ENCODE measurements around the gene CMTR1.

- TF ChIP-seq, protein P1, sequence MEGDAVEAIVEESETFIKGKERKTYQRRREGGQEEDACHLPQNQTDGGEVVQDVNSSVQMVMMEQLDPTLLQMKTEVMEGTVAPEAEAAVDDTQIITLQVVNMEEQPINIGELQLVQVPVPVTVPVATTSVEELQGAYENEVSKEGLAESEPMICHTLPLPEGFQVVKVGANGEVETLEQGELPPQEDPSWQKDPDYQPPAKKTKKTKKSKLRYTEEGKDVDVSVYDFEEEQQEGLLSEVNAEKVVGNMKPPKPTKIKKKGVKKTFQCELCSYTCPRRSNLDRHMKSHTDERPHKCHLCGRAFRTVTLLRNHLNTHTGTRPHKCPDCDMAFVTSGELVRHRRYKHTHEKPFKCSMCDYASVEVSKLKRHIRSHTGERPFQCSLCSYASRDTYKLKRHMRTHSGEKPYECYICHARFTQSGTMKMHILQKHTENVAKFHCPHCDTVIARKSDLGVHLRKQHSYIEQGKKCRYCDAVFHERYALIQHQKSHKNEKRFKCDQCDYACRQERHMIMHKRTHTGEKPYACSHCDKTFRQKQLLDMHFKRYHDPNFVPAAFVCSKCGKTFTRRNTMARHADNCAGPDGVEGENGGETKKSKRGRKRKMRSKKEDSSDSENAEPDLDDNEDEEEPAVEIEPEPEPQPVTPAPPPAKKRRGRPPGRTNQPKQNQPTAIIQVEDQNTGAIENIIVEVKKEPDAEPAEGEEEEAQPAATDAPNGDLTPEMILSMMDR (IDR thresholded peaks at IDR 0.05) = no peak
- no peak for TF ChIP-seq POLR2A (IDR thresholded peaks at IDR 0.05)
- no peak for TF ChIP-seq POLR2AphosphoS5 (IDR thresholded peaks at IDR 0.05)
Observed at GRCh38 chr6:37478827-37479226, 45.8 kb downstream of the CMTR1 start.

Measured in breast epithelium (tissue), 3 donors.